Gastroesophageal sphincter (tissue), 3 donors: ENCODE measurements around the gene GALNT17.

Source experiments
- CTCF ChIP-seq, 4 experiments: fragments of 200-600 bp in 2 of 4; fragments of 450-650 bp in 2 of 4; sonication (generic) in 1 of 4; IDR thresholded peaks; one replicate each; pipeline ENCODE4 v1.5.1; 2017 to 2019; ENCODE audit warnings: antibody characterized with exemption in 4 of 4, mild to moderate bottlenecking in 2 of 4, moderate library complexity in 2 of 4
- POLR2A ChIP-seq, 2 donors: fragments of 450-650 bp; IDR thresholded peaks; one replicate each; pipeline ENCODE4 v1.6.1; 2017; ENCODE audit warnings: antibody characterized with exemption in 2 of 2, mild to moderate bottlenecking in 2 of 2, moderate library complexity in 1 of 2
- POLR2AphosphoS5 ChIP-seq: sonication (generic); formaldehyde crosslinking; IDR thresholded peaks from one replicate; pipeline ENCODE4 v1.6.1; 2017; ENCODE audit warnings: antibody characterized with exemption

GRCh38 chr7:71479231-71479630 lies 347.3 kb downstream of the GALNT17 start:
- TF ChIP-seq POLR2AphosphoS5 = no peak
- TF ChIP-seq POLR2A (IDR thresholded peaks at IDR 0.05) = no peak
- TF ChIP-seq CTCF (IDR thresholded peaks at IDR 0.05) = no peak
